ENCODE data around the gene ELAVL1.
A peak's percentile ranks its signal among the peaks of the same experiment; 100 is the strongest.

The ELAVL1 gene

GRCh38 chr19:7916955-7917266, 88.5 kb downstream of the ELAVL1 start:
- TF ChIP-seq, protein P1, sequence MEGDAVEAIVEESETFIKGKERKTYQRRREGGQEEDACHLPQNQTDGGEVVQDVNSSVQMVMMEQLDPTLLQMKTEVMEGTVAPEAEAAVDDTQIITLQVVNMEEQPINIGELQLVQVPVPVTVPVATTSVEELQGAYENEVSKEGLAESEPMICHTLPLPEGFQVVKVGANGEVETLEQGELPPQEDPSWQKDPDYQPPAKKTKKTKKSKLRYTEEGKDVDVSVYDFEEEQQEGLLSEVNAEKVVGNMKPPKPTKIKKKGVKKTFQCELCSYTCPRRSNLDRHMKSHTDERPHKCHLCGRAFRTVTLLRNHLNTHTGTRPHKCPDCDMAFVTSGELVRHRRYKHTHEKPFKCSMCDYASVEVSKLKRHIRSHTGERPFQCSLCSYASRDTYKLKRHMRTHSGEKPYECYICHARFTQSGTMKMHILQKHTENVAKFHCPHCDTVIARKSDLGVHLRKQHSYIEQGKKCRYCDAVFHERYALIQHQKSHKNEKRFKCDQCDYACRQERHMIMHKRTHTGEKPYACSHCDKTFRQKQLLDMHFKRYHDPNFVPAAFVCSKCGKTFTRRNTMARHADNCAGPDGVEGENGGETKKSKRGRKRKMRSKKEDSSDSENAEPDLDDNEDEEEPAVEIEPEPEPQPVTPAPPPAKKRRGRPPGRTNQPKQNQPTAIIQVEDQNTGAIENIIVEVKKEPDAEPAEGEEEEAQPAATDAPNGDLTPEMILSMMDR (conservative IDR thresholded peaks at IDR 0.05; ENCODE audit: low read length), result no peak
- peak overlapping the region; percentile 43 for H3K4me3 ChIP-seq (ENCODE audit: low read length)
- DNase-seq (ENCODE audit: low read depth), result no peak

DNA sequence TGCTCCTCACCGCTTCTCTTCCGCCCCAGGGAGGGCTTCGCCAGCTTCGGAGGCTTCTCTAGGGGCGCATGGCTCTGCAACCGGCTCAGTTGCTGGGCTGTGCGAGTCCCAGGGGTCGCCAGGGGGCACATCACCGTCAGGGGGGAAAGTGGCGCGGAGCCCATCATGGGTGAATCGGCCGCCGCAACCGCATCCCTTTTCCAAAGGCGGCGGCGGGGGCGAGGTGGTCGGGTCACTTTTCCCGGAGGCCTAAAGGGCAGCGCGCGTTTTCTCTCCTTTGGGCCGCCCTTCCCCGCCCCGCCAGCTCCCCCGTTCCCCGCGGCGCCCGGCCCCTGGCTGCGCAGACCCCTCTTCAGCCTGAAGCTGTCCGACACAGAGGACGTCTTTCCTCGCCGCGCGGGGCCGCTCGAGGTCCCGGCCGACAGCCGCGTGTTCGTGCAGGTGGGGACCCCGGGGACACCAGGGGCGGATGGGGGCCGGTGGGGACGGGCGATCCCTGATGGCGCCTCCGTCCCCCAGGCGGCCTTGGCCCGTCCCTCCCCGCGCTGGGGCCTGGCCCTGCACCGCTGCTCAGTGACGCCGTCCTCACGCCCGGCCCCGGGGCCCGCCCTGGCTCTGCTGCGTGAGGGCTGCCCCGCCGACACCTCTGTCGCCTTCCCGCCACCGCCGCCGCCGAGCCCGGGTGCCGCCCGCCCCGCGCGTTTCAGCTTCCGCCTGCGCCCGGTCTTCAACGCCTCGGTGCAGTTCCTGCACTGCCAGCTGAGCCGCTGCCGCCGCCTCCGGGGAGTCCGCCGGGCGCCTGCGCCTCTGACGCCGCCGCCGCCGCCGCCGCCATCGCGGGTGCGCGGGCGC, 89.1 kb downstream of the ELAVL1 start:
- DNase-seq (ENCODE audit: low read depth), result no peak
- H3K4me3 ChIP-seq (ENCODE audit: low read length), result peak overlapping the region; percentile 54
- TF ChIP-seq, protein P1 (conservative IDR thresholded peaks at IDR 0.05; ENCODE audit: low read length), result no peak

- DNase-seq (ENCODE audit: low read depth), result no peak
- H3K4me3 ChIP-seq (ENCODE audit: low read length), result peak overlapping the region; percentile 54
- TF ChIP-seq, protein P1 (conservative IDR thresholded peaks at IDR 0.05; ENCODE audit: low read length), result no peak
Observed at GRCh38 chr19:7915250-7916102, 90.0 kb downstream of the ELAVL1 start.

DNA sequence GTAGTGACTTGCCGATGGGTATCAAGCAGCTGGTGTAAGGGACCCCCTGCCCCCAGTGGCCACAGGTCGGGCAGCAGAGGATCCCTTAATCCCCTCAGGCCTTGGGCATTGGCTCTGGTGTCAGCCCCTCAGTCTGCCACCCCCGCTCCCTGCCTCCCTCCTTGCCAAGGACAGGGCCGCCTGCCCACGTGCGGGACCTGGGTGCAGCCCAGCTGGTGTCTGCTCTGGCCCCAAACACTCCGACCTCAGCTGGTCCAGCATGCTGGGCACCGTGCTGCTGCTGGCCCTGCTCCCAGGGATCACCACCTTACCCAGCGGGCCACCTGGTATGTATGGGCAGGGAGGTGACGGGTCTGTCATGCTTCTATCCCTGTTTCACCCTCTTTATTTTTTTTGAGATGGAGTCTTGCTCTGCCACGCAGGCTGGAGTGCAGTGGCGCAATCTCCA, 90.8 kb downstream of the ELAVL1 start, which contains the start of gene TGFBR3L:
Gene TGFBR3L, plus strand, starts transcription at position 233 of the 448 bp plus-strand sequence.
- H3K4me3 ChIP-seq (ENCODE audit: low read length), result peak within 1 kb of the TSS; percentile 54
- TF ChIP-seq, protein P1 (conservative IDR thresholded peaks at IDR 0.05; ENCODE audit: low read length), result no peak

GRCh38 chr19:7914099-7914498, 91.3 kb downstream of the ELAVL1 start:
- H3K4me3 ChIP-seq (ENCODE audit: low read length), result no peak overlapping the region
- DNase-seq (ENCODE audit: low read depth), result no peak
- TF ChIP-seq, protein P1 (conservative IDR thresholded peaks at IDR 0.05; ENCODE audit: low read length), result no peak

More for the DNA sequence above, 90.8 kb downstream of the ELAVL1 start, which contains the start of gene TGFBR3L:
- no peak for DNase-seq (ENCODE audit: low read depth)

GRCh38 chr19:7913652-7914051, 91.8 kb downstream of the ELAVL1 start:
- no peak overlapping the region for H3K4me3 ChIP-seq (ENCODE audit: low read length)
- no peak for DNase-seq (ENCODE audit: low read depth)
- TF ChIP-seq, protein P1 (conservative IDR thresholded peaks at IDR 0.05; ENCODE audit: low read length), result no peak

Measured in AG10803 (cell line).